KOPT-K1 (cell line): ENCODE measurements around the gene PEX5L.
A peak's percentile ranks its signal among the peaks of the same experiment; 100 is the strongest.
"Not testable (repeated sequence)": the region's sequence is repeated elsewhere in the genome, so short reads cannot be mapped to it uniquely, and the experiment has no call there.

Experiments used
- H3K27ac ChIP-seq: fragments of 200-600 bp; sonication (generic); 2 replicates; pipeline ENCODE4 v1.5.1; 2016; ENCODE audit warnings: antibody characterized with exemption, mild to moderate bottlenecking, low read depth, low read length; ENCODE audit not compliant: poor library complexity, severe bottlenecking
- H3K36me3 ChIP-seq: fragments of 200-600 bp; sonication (generic); 2 replicates; pipeline ENCODE4 v1.5.1; 2017; ENCODE audit warnings: antibody characterized with exemption, mild to moderate bottlenecking, low read length, moderate library complexity; ENCODE audit not compliant: insufficient read depth
- H3K9me3 ChIP-seq: fragments of 200-600 bp; sonication (generic); 2 replicates; pipeline ENCODE4 v1.5.1; 2017; ENCODE audit warnings: antibody characterized with exemption, low read length, mild to moderate bottlenecking; ENCODE audit not compliant: insufficient read depth, poor library complexity, severe bottlenecking

PEX5L gene

GRCh38 chr3:180036671-180037455, at the start of gene PEX5L:
Gene PEX5L, minus strand, starts transcription at chr3:180036937. Its CDS starts 338 bp downstream, at chr3:180036599.
- Histone ChIP-seq H3K36me3 (no peaks in the 10 kb centered on the region), H3K27ac (peak within 1 kb of the TSS; percentile 88), H3K9me3 (no peaks in the 10 kb centered on the region)

DNA sequence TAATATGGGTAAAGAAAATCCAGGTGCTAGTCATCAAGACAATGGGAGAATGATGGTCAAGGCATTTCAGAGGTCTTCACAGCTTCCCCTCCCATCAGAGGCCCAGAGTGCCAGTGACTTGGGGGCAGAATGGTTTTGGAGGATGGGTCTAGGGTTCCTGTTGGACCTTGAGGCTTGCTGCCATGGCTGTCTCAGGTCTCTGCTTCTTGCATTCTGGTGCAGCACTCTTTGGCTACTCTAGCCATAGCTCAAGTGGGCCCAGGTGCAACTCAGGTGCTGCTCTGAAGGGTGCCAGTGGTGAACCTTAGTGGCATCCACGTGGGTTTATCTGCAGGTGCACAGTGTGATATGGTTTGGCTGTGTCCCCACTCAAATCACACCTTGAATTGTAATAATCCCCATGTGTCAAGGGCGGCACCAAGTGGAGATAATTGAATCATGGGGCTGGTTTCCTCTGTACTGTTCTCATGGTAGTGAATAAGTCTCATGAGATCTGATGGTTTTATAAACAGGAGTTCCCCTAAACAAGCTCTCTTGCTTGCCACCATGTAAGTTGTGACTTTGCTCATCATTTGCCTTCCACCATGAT, 48.5 kb upstream of the PEX5L start:
- H3K9me3 ChIP-seq: no peaks in the 10 kb centered on the region
- H3K36me3 ChIP-seq: no peaks in the 10 kb centered on the region
- H3K27ac ChIP-seq: no peak overlapping the region

GRCh38 chr3:180082699-180083098, 46.0 kb upstream of the PEX5L start:
- no peaks in the 10 kb centered on the region for H3K9me3 ChIP-seq
- no peaks in the 10 kb centered on the region for H3K36me3 ChIP-seq
- no peak overlapping the region for H3K27ac ChIP-seq

- Histone ChIP-seq H3K36me3 (no peaks in the 10 kb centered on the region), H3K9me3 (no peaks in the 10 kb centered on the region), H3K27ac (no peak overlapping the region)
Observed at GRCh38 chr3:180078592-180078991, 41.9 kb upstream of the PEX5L start.

- no peak overlapping the region for H3K27ac ChIP-seq
- no peaks in the 10 kb centered on the region for H3K36me3 ChIP-seq
- H3K9me3 ChIP-seq: no peaks in the 10 kb centered on the region
Observed at GRCh38 chr3:180073561-180073960, 36.8 kb upstream of the PEX5L start.

DNA sequence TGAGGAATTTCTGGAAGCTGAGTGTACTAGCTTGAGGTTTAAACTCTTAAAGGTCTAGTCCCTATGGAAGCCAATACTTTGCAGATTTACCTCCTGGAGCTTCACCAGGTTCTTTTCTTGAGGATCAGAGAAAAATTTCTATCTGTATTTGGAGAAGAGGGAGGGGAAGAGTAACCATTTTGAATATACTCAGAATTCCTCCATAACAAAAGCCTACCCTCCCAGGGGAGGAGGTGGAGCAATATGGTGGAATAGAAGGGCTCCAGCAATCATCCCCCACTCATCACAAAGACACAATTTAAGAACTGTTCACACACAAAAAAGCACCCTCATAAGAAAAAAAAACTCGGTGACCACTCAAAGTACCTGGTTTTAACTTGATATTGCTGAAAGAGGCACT, 36.0 kb upstream of the PEX5L start:
- no peak overlapping the region for H3K27ac ChIP-seq
- no peaks in the 10 kb centered on the region for H3K9me3 ChIP-seq
- no peaks in the 10 kb centered on the region for H3K36me3 ChIP-seq

GRCh38 chr3:180070925-180071324, 34.2 kb upstream of the PEX5L start:
- no peak overlapping the region for H3K27ac ChIP-seq
- no peaks in the 10 kb centered on the region for H3K36me3 ChIP-seq
- H3K9me3 ChIP-seq: no peaks in the 10 kb centered on the region

GRCh38 chr3:180068023-180068422, 31.3 kb upstream of the PEX5L start:
- Histone ChIP-seq H3K27ac (no peak overlapping the region), H3K9me3 (no peaks in the 10 kb centered on the region), H3K36me3 (no peaks in the 10 kb centered on the region)

DNA sequence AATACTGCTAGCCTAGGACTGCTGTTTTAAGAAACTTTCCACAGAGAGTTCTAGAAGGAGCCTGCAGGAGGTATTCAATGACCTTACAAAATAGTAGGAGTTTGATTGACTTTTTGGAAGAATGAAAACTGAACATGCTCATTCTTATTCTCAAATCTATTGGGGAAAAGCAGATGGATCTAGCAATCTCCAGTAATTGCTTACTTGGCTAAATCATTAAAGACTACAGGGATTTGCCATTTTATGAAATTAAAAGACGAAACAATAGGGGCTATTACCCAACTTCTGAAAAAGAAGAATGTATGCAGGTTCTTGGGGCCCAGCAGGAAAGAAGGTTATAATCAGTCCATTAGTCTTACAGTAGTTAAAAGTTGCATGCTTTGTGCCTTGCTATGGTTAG, 29.9 kb upstream of the PEX5L start:
- Histone ChIP-seq H3K27ac (no peak overlapping the region), H3K9me3 (no peaks in the 10 kb centered on the region), H3K36me3 (no peaks in the 10 kb centered on the region)

DNA sequence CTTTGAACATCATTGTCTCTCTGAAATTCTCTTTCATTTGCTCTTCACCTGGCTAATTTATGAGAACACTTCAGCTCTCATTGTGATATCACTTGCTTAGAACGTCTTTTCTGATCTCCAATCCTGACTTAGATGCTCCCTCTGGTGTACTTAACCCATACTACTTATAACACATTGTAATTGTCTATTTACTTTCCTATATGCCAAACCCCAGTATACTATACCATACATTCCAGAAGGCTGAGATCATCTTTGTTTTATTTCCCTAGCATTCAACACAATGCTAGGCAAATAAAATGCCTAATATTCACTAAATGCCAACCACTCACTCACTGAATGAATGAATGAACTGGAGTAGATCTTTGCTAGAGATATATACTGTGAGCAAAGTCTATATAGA, 27.0 kb upstream of the PEX5L start:
- H3K9me3 ChIP-seq: no peaks in the 10 kb centered on the region
- no peaks in the 10 kb centered on the region for H3K36me3 ChIP-seq

GRCh38 chr3:180062771-180063170, 26.0 kb upstream of the PEX5L start:
- Histone ChIP-seq H3K9me3 (no peaks in the 10 kb centered on the region), H3K27ac (no peak overlapping the region), H3K36me3 (no peaks in the 10 kb centered on the region)

More for the DNA sequence above, 27.0 kb upstream of the PEX5L start:
- H3K27ac ChIP-seq: no peak overlapping the region

- no peaks in the 10 kb centered on the region for H3K36me3 ChIP-seq
- no peaks in the 10 kb centered on the region for H3K9me3 ChIP-seq
- H3K27ac ChIP-seq: no peak overlapping the region
Observed at GRCh38 chr3:180059356-180059755, 22.6 kb upstream of the PEX5L start.

DNA sequence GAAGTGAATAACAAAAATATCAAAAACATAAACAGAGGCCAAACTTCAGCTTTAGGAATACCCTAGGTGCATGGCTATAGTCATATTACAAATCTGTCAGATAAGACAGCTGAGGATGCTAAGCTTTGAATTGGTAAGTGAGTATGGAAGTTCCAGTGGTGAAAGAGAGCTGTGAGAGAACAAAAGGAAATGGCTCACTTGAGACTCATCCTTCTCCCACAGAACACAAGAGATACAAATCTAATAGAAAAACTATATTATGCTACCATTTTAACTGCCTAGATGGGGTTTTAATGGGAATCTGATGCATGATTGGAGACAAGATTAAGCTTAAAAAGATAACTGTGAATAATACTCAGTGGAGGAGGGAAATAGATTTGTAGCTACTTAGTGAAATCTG, 21.5 kb upstream of the PEX5L start:
- no peaks in the 10 kb centered on the region for H3K36me3 ChIP-seq
- no peak overlapping the region for H3K27ac ChIP-seq
- H3K9me3 ChIP-seq: no peaks in the 10 kb centered on the region

DNA sequence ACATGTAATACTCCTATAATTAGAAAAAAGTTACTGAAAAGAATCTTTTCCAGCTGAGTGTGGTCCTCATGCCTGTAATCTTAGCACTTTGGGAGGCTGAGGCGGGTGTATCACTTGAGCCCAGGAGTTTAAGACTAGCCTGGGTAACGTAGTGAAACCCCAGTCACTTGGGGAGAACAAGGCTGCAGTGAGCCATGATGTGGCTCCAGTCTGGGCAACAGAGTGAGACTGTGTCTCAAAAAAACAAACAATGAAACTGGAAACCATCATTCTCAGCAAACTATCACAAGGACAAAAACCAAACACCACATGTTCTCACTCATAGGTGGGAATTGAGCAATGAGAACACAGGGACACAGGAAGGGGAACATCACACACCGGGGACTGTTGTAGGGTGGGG, 18.9 kb upstream of the PEX5L start:
- not testable (repeated sequence) for H3K27ac ChIP-seq, H3K36me3 ChIP-seq, H3K9me3 ChIP-seq

- Histone ChIP-seq H3K36me3 (no peaks in the 10 kb centered on the region), H3K9me3 (no peaks in the 10 kb centered on the region), H3K27ac (no peak overlapping the region)
Observed at GRCh38 chr3:180049391-180049790, 12.7 kb upstream of the PEX5L start.

DNA sequence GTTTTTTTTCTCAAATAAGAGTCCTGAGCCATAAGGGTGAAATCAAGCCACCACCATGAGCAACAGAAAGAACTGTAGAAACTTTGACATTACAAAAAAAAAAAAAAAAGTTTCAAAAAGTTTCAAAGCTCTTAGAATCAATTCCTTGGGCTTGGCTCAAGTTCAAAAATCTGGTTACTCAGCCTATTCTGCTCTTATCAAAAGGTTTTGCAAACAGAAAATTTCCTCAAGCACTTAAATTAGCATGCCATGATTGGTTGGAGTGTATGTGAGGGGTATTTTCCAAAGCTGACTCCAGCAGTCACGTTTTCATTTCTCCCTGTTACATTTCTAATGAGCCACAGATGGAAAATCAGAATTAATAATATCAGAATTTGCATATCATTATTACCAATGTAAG, 12.1 kb upstream of the PEX5L start:
- H3K9me3 ChIP-seq: no peaks in the 10 kb centered on the region
- no peak overlapping the region for H3K27ac ChIP-seq
- H3K36me3 ChIP-seq: no peaks in the 10 kb centered on the region
